Endothelial cell of umbilical vein (primary cell): Measurements from ENCODE around the gene STAP1. TPM values are rescaled to one million over a fixed set of nuclear protein-coding genes. Genes with fewer than 3 reads are reported as not detected.
A peak's percentile ranks its signal among the peaks of the same experiment; 100 is the strongest.

Experiments used
- BruUV-seq: library from RNA; stranded (reverse); fragments of 400-500 nt; replicated peaks from 2 replicates; lab custom pipeline; 2021; lab: Mats Ljungman, UMichigan
- CTCF ChIA-PET: fragments of 300-600, 350-600 bp; sonication (Branson Sonifier 250); formaldehyde crosslinking; loops from one replicate; lab custom pipeline; 2021; ENCODE audit warnings: antibody characterized with exemption, inconsistent platforms; lab: Charles Lee
- POLR2A ChIA-PET: fragments of 300-600, 350-600 bp; sonication (Branson Sonifier 250); formaldehyde crosslinking; loops from one replicate; lab custom pipeline; 2021; ENCODE audit warnings: antibody characterized with exemption, inconsistent platforms; lab: Charles Lee
- DNase-seq: peaks from one replicate; pipeline ENCODE4 v3.0.0-alpha.2; 2011; ENCODE audit warnings: low read depth, low spot score
- FAIRE-seq: peaks from 2 replicates; lab custom pipeline; 2011; peaks lifted over from hg19 to GRCh38; lab: Jason Lieb, UNC
- H2AFZ ChIP-seq: 2 replicates; pipeline ENCODE4 v1.6.0; 2012; ENCODE audit warnings: low read depth, low read length, control low read depth, inconsistent platforms
- H3K27ac ChIP-seq: 2 replicates; pipeline ENCODE4 v1.5.1; 2011; ENCODE audit warnings: low read depth, mild to moderate bottlenecking, control low read depth, low read length, moderate library complexity; ENCODE audit not compliant: insufficient read depth
- H3K27me3 ChIP-seq, 2 experiments: 2 replicates each; pipeline versions ENCODE4 v1.6.0 to v1.6.1; 2011; ENCODE audit warnings: low read length in 2 of 2, mixed read lengths in 1 of 2; ENCODE audit not compliant: control insufficient read depth in 2 of 2, insufficient read depth in 2 of 2
- H3K36me3 ChIP-seq, 2 experiments: 2 replicates in 1 of 2; 3 replicates in 1 of 2; pipeline ENCODE4 v1.5.1; 2011; ENCODE audit warnings: low read length in 2 of 2, mild to moderate bottlenecking in 1 of 2, moderate library complexity in 1 of 2; ENCODE audit not compliant: control insufficient read depth in 2 of 2, insufficient read depth in 2 of 2; ENCODE audit errors: extremely low read depth in 1 of 2
- H3K4me1 ChIP-seq: 3 replicates; pipeline ENCODE4 v1.5.1; 2011; ENCODE audit warnings: mild to moderate bottlenecking, low read length; ENCODE audit not compliant: control insufficient read depth, insufficient read depth; ENCODE audit errors: extremely low read depth
- H3K4me2 ChIP-seq: 2 replicates; pipeline ENCODE4 v1.6.1; 2011; ENCODE audit warnings: low read length, control low read depth, mixed read lengths; ENCODE audit not compliant: insufficient read depth
- H3K4me3 ChIP-seq, 3 experiments: fragments of 200-600 bp in 1 of 3; sonication (generic), shearing (Covaris generic) in 1 of 3; replicated peaks in 1 of 3; 2 replicates each; pipeline ENCODE4 v1.5.1; 2011 to 2016; ENCODE audit warnings: control low read depth in 3 of 3, low read length in 3 of 3, mild to moderate bottlenecking in 2 of 3, inconsistent platforms in 1 of 3, low read depth in 1 of 3, moderate library complexity in 1 of 3; ENCODE audit not compliant: insufficient read depth in 1 of 3
- H3K79me2 ChIP-seq: 2 replicates; pipeline ENCODE4 v1.6.0; 2012; ENCODE audit warnings: low read length, inconsistent platforms; ENCODE audit not compliant: control insufficient read depth, insufficient read depth
- H3K9ac ChIP-seq: replicated peaks from 2 replicates; pipeline ENCODE3; 2011; ENCODE audit warnings: low read length, control low read depth; ENCODE audit not compliant: insufficient read depth; ENCODE audit errors: extremely low read depth
- H3K9me1 ChIP-seq: replicated peaks from 3 replicates; pipeline ENCODE4 v1.6.0; 2011; ENCODE audit warnings: mild to moderate bottlenecking, low read length; ENCODE audit not compliant: control insufficient read depth, insufficient read depth; ENCODE audit errors: extremely low read depth
- H3K9me3 ChIP-seq: replicated peaks from 2 replicates; pipeline ENCODE4 v1.5.1; 2012; ENCODE audit warnings: low read length, inconsistent platforms; ENCODE audit not compliant: control insufficient read depth, insufficient read depth
- H4K20me1 ChIP-seq: replicated peaks from 2 replicates; pipeline ENCODE3; 2011; ENCODE audit warnings: mild to moderate bottlenecking, low read length; ENCODE audit not compliant: control insufficient read depth, insufficient read depth; ENCODE audit errors: extremely low read depth
- CTCF ChIP-seq, 2 donors: IDR thresholded peaks; 1 replicate in 1 of 2; 2 replicates in 1 of 2; pipeline ENCODE4 v1.5.1; 2011; ENCODE audit warnings: low read length in 2 of 2, mild to moderate bottlenecking in 2 of 2, moderate library complexity in 2 of 2, control low read depth in 1 of 2, inconsistent platforms in 1 of 2, low read depth in 1 of 2; ENCODE audit not compliant: insufficient read depth in 1 of 2; ENCODE audit errors: extremely low read depth in 1 of 2
- EZH2 ChIP-seq: IDR thresholded peaks from 2 replicates; pipeline ENCODE4 v1.6.1; 2012; ENCODE audit warnings: borderline replicate concordance, low read depth, mild to moderate bottlenecking, moderate library complexity, low read length, inconsistent platforms; ENCODE audit not compliant: severe bottlenecking
- FOS ChIP-seq: IDR thresholded peaks from 2 replicates; pipeline ENCODE4 v1.6.1; 2011; ENCODE audit warnings: mild to moderate bottlenecking, low read length, moderate library complexity, borderline replicate concordance; ENCODE audit not compliant: insufficient read depth
- GATA2 ChIP-seq: IDR thresholded peaks from 2 replicates; pipeline ENCODE4 v1.7.0; 2011; ENCODE audit warnings: low read depth, mild to moderate bottlenecking, moderate library complexity, mixed read lengths, low read length; ENCODE audit not compliant: insufficient read length, insufficient read depth
- JUN ChIP-seq: IDR thresholded peaks from 2 replicates; pipeline ENCODE4 v1.6.1; 2011; ENCODE audit warnings: borderline replicate concordance, low read depth; ENCODE audit not compliant: insufficient read length, insufficient read depth
- MYC ChIP-seq: IDR thresholded peaks from one replicate; pipeline ENCODE4 v1.6.1; 2011; ENCODE audit warnings: mild to moderate bottlenecking, low read depth, low read length
- POLR2A ChIP-seq: IDR thresholded peaks from 2 replicates; pipeline ENCODE4 v1.6.1; 2012; ENCODE audit warnings: low read depth, mild to moderate bottlenecking, control low read depth, low read length
- POLR2AphosphoS5 ChIP-seq: IDR thresholded peaks from 2 replicates; pipeline ENCODE4 v1.6.1; 2012; ENCODE audit warnings: low read depth, mild to moderate bottlenecking, control low read depth, low read length, moderate library complexity; ENCODE audit not compliant: insufficient read depth
- dilution Hi-C: fragments of 300-500 bp; cut with MboI; formaldehyde crosslinking; loops from one replicate; pipeline ENCODE4 v1.15.0; 2019; ENCODE audit warnings: low sequenced_read_pairs; ENCODE audit not compliant: extremely low pct_ligation_motif_present
- intact Hi-C: fragments of 100-400 bp; cut with micrococcal nuclease; formaldehyde crosslinking; loops from one replicate; pipeline ENCODE4 v1.10.0; 2022
- polyA plus RNA-seq, 4 experiments: library from polyadenylated mRNA; depleted of rRNA in 3 of 4; stranded (reverse) in 3 of 4; unstranded in 1 of 4; fragments of >200 nt; gene quantifications; 2 replicates each; pipeline versions ENCODE4 v1.2.1 to v1.2.3, GENCODE V29; 2011 to 2012; ENCODE audit warnings: missing spikeins in 1 of 4
- total RNA-seq: library from RNA; stranded (reverse); gene quantifications from 2 replicates; pipeline ENCODE4 v1.2.3, GENCODE V29; 2021
- TF ChIP-seq, protein P1 (sequence below): IDR thresholded peaks from 2 replicates; pipeline ENCODE4 v1.6.1; 2011; ENCODE audit not compliant: insufficient read depth, insufficient read length

Gene STAP1
- total and polyA plus RNA-seq, 2 donors (not counting 3 experiments of a cell fraction or from before 2014, with no cell fraction given): not detected

GRCh38 chr4:67545199-67546003 lies 13.1 kb upstream of the STAP1 start, which contains the start of gene CENPC:
TSS of gene CENPC (minus strand) at chr4:67545503. CDS start at chr4:67545355, 148 bp downstream.
- FAIRE-seq (peak; percentile 80), DNase-seq (peak; percentile 99)
- H3K9me1 ChIP-seq: no peaks in the 10 kb centered on the region
- H3K36me3 ChIP-seq: peaks cover 0 to 8% of the 10 kb centered on the region in 2 experiments
- H2AFZ ChIP-seq: peak within 1 kb of the TSS; percentile 87
- dilution Hi-C loops: no loop called here
- TF ChIP-seq GATA2 (no peak), EZH2 (no peak), POLR2AphosphoS5 (peak; percentile 94), POLR2A (peak; percentile 96), FOS (no peak), JUN (no peak), CTCF (IDR thresholded peaks at IDR 0.05; ENCODE audit: extremely low read depth in 1 of 2, insufficient read depth in 1 of 2, low read depth in 1 of 2, low read length in 2 of 2) (no peak), MYC (no peak)
- TF ChIP-seq, protein P1, sequence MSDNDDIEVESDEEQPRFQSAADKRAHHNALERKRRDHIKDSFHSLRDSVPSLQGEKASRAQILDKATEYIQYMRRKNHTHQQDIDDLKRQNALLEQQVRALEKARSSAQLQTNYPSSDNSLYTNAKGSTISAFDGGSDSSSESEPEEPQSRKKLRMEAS: no peak
- no peaks in the 10 kb centered on the region for H4K20me1 ChIP-seq
- H3K9ac ChIP-seq: peak within 1 kb of the TSS; percentile 100
- ChIA-PET POLR2A (interaction anchor here (0.5 to 1.2 kb wide), 3 partner anchors 11 to 102 kb away, joined by 4 to 5 read pairs (median 4); no protein-coding TSS in a partner anchor), CTCF (interaction anchor here (1.3 to 2.1 kb wide), 4 partner anchors 11 to 366 kb away, joined by 3 to 9 read pairs (median 4); no protein-coding TSS in a partner anchor)
- H3K4me1 ChIP-seq: peaks cover 13% of the 10 kb centered on the region
- H3K9me3 ChIP-seq: no peaks in the 10 kb centered on the region
- intact Hi-C loops: loop anchor here (1.0 to 5.0 kb wide), 4 partner anchors 22 to 629 kb away; partner anchors contain the start of gene UBA6
- peak within 1 kb of the TSS; percentile 87 to 100 (median 100) for H3K4me3 ChIP-seq
- H3K4me2 ChIP-seq: peak within 1 kb of the TSS; percentile 97
- no peaks in the 10 kb centered on the region for H3K27me3 ChIP-seq
- H3K27ac ChIP-seq: peak within 1 kb of the TSS; percentile 99
- peaks cover 38% of the 10 kb centered on the region for H3K79me2 ChIP-seq
- BruUV-seq: no TSS peak
